Measurements from ENCODE around the gene CANT1. TPM values are rescaled to one million over a fixed set of nuclear protein-coding genes. Genes with fewer than 3 reads are reported as not detected.
"Not testable (repeated sequence)": the region's sequence is repeated elsewhere in the genome, so short reads cannot be mapped to it uniquely, and the experiment has no call there.

Gene CANT1
- total and polyA plus RNA-seq, 4 donors: 6.2 to 20.0 (median 16.4) TPM

- 58% methylated on average over 9 of the region's 9 CpGs for WGBS
- no peak overlapping the region for H3K4me3 ChIP-seq (ENCODE audit: low read depth in 1 of 3, low read length in 3 of 3)
- H3K27ac ChIP-seq (ENCODE audit: low read depth in 1 of 2, low read length in 2 of 2): peak overlapping the region; percentile 83 to 87
- H3K36me3 ChIP-seq (ENCODE audit: control insufficient read depth in 4 of 4, insufficient read depth in 3 of 4, low read depth in 1 of 4, low read length in 3 of 4): no peaks in the 10 kb centered on the region
- H3K9me3 ChIP-seq (ENCODE audit: control insufficient read depth in 4 of 4, low read length in 3 of 4): no peaks in the 10 kb centered on the region
- no peak overlapping the region for H3K9ac ChIP-seq (ENCODE audit: low read depth in 1 of 2, low read length in 2 of 2)
- TF ChIP-seq ZBTB33 (IDR thresholded peaks at IDR 0.05): no peak
- TF ChIP-seq RAD21 (IDR thresholded peaks at IDR 0.05): peak in 1 of 2 donors; percentile 27
- TF ChIP-seq FOXA1 (IDR thresholded peaks at IDR 0.05): no peak
- no peak for TF ChIP-seq ATF3 (IDR thresholded peaks at IDR 0.05)
- TF ChIP-seq SP1 (IDR thresholded peaks at IDR 0.05): peak; percentile 83
- TF ChIP-seq CTCF (IDR thresholded peaks at IDR 0.05; ENCODE audit: low read depth, low read length, missing input control): no peak
- TF ChIP-seq MAX (IDR thresholded peaks at IDR 0.05): no peak
- TF ChIP-seq YY1 (IDR thresholded peaks at IDR 0.05): no peak
- TF ChIP-seq TAF1 (conservative IDR thresholded peaks at IDR 0.05): no peak
- peak; percentile 73 to 92 for TF ChIP-seq RXRA (IDR thresholded peaks at IDR 0.05)
- no peak for TF ChIP-seq JUND (IDR thresholded peaks at IDR 0.05)
- peak; percentile 93 for TF ChIP-seq NR2F2 (IDR thresholded peaks at IDR 0.05)
- TF ChIP-seq HNF4G (IDR thresholded peaks at IDR 0.05): no peak
- TF ChIP-seq EGR1 (IDR thresholded peaks at IDR 0.05; ENCODE audit: low read depth in 2 of 2): no peak
- TF ChIP-seq GABPA (IDR thresholded peaks at IDR 0.05 in 1 of 2, conservative IDR thresholded peaks at IDR 0.05 in 1 of 2): no peak
- no peak for DNase-seq (ENCODE audit: low spot score)
- peaks cover 0 to 7% (median 0%) of the 10 kb centered on the region in 4 donors for H3K27me3 ChIP-seq (ENCODE audit: control insufficient read depth in 4 of 4, insufficient read depth in 4 of 4, low read length in 3 of 4)
- peaks cover 0 to 5% (median 4%) of the 10 kb centered on the region in 4 donors for H3K4me1 ChIP-seq (ENCODE audit: control insufficient read depth in 4 of 4, insufficient read depth in 4 of 4, low read length in 3 of 4)
Measured at GRCh38 chr17:79022507-79022991, 13.0 kb upstream of the CANT1 start.

GRCh38 chr17:79021929-79022328 is 12.4 kb upstream of the CANT1 start:
- 81% methylated on average over 2 of the region's 2 CpGs for WGBS
- peak overlapping the region; percentile 30 to 83 for H3K27ac ChIP-seq (ENCODE audit: low read depth in 1 of 2, low read length in 2 of 2)
- not testable (repeated sequence) for H3K9me3 ChIP-seq (ENCODE audit: control insufficient read depth in 4 of 4, low read length in 3 of 4); H3K4me3 ChIP-seq (ENCODE audit: low read depth in 1 of 3, low read length in 3 of 3); H3K4me1 ChIP-seq (ENCODE audit: control insufficient read depth in 4 of 4, insufficient read depth in 4 of 4, low read length in 3 of 4); DNase-seq (ENCODE audit: low spot score); H3K9ac ChIP-seq (ENCODE audit: low read depth in 1 of 2, low read length in 2 of 2); H3K27me3 ChIP-seq (ENCODE audit: control insufficient read depth in 4 of 4, insufficient read depth in 4 of 4, low read length in 3 of 4); H3K36me3 ChIP-seq (ENCODE audit: control insufficient read depth in 4 of 4, insufficient read depth in 3 of 4, low read depth in 1 of 4, low read length in 3 of 4)

Measured in liver (tissue), 9 donors.